Measurements from ENCODE around the gene CFAP68. TPM values are rescaled to one million over a fixed set of nuclear protein-coding genes. Genes with fewer than 3 reads are reported as not detected.
"Not testable (repeated sequence)": the region's sequence is repeated elsewhere in the genome, so short reads cannot be mapped to it uniquely, and the experiment has no call there.

CFAP68 gene
- polyA plus RNA-seq, 3 donors: 21.3 to 37.8 (median 29.8) TPM

GRCh38 chr11:111912535-111912934 is 33.2 kb downstream of the CFAP68 start, which contains the start of gene HSPB2:
TSS of gene HSPB2 (plus strand) at chr11:111912734. CDS start at chr11:111912830, 96 bp downstream.
- 8 to 45% (median 8%) methylated on average over 22 to 26 of the region's 26 CpGs for WGBS, 3 donors
- H3K27ac ChIP-seq (ENCODE audit: low read depth, low read length): peak within 1 kb of the TSS; percentile 41

DNA sequence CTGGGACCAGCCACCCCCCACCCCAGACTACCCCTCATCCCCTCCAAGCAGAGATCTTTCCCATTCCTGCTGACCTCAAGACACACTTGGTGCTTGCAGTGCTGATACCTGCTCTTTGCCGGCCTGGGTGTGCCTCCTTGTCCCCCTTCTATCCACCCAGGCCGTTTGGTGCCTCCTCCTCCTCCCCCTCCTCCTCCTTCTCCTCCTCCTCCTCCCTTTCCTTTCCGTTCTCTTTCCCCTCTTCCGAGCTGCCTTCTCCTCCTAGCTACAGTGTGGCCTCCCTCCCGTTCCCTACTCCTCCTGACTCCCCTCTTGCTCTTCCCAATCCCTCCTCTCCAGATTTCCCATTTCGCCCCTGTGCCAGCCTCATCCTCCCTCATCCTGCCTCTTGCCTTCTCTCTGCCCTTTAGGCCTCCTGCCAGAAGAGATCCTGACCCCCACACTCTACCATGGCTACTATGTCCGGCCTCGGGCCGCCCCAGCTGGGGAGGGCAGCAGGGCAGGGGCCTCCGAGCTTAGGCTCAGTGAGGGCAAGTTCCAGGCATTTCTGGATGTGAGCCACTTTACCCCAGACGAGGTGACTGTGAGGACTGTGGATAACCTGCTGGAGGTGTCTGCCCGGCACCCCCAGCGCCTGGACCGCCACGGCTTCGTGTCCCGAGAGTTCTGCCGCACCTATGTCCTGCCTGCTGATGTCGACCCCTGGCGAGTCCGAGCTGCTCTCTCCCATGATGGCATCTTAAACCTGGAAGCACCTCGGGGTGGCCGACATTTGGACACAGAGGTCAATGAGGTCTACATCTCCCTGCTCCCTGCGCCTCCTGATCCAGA is 33.9 kb downstream of the CFAP68 start:
- H3K27ac ChIP-seq (ENCODE audit: low read depth, low read length): peak overlapping the region; percentile 41
- WGBS, 3 donors: 36 to 72% (median 52%) methylated on average over 24 of the region's 24 CpGs

DNA sequence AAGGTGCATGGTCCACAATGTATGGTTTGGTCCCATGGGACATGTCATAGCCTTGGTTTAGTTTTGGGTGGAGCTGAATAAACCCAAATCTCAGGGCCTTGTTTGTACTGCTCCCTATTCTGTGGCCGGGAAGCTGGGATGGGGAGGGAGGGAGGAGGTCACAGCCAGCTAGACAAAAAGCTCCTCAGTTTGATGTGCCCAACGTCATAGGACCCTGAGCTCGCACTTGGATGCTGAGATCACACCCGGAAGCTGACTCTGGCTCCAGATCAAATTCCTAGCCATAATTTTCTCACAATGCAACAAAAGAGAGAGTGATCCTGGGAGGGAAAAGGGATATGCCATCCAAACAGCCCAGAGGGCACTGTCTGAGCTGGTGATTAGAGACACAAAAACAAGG is 34.7 kb downstream of the CFAP68 start:
- 28 to 64% (median 47%) methylated on average over 4 of the region's 4 CpGs for WGBS, 3 donors

GRCh38 chr11:111916768-111917167 is 37.4 kb downstream of the CFAP68 start:
- 94 to 98% (median 97%) methylated on average over 1 of the region's 1 CpG for WGBS, 3 donors
- no peak overlapping the region for H3K27ac ChIP-seq (ENCODE audit: low read depth, low read length)

More for the DNA sequence above, 34.7 kb downstream of the CFAP68 start:
- peak overlapping the region; percentile 25 for H3K27ac ChIP-seq (ENCODE audit: low read depth, low read length)

DNA sequence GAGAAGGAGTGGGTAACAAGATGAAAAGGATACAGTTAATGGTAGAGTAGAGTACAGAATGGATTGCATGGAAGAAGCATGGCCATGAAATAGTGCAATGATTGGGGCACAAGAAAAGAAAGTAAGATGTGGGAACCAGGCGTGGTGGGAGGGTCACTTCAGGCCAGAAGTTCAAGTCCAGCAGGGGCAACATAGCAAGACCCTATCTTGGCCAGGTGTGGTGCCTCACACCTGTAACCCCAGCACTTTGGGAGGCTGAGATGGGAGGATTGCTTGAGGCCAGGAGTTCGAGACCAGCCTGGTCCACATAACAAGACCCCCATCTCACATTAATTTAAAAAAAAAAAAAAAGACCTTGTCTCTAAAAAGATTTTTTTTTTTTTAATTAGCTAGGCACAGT is 38.0 kb downstream of the CFAP68 start:
- H3K27ac ChIP-seq (ENCODE audit: low read depth, low read length): no peak overlapping the region
- 86 to 96% (median 94%) methylated on average over 2 of the region's 2 CpGs for WGBS, 3 donors

GRCh38 chr11:111917788-111918187 is 38.4 kb downstream of the CFAP68 start:
- no peak overlapping the region for H3K27ac ChIP-seq (ENCODE audit: low read depth, low read length)
- 89 to 97% (median 94%) methylated on average over 3 of the region's 3 CpGs for WGBS, 3 donors

DNA sequence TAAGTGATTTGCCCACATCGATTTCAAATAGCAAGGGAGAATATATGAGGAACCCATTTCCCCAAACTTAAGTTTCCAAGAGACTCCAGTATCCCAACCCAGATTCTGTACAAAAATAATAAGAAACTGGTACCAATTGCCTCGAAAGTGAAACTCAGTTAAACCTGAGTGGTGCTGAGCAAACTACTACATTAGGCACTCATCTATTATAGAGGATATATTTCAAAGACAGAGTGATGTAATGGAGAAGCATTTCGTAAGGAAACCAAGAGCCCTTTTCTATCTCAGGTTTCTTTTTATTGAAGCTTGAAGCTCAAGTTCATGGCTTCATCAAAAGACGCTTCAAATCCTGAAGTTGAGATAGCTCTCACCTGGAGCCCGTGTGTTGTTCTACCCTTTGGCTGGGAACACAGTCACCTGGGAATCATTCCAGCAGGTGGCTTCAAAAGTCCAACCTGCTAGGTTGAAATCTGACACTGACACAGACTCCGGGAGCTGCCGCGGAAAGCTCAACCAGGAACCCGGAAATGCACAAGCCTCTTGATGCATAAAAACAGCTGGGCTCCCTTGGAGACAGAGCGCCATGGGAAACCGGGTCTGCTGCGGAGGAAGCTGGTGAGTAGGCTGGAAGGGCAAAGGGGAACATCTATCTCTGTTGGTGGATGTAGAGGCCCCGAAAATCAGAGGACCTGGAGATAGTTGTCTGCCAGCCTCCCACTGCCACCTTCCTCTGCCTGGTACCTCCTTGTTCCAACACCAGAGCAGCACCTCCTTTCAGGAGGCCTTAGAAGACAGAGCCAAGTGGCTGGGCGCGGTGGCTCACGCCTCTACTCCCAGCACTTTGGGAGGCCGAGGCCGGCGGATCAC is 39.3 kb downstream of the CFAP68 start, which contains the start of gene C11orf52:
Gene C11orf52, plus strand, starts transcription at position 524 of the 867 bp plus-strand sequence. Its CDS starts 60 bp downstream, at position 584.
- WGBS, 3 donors: 24 to 60% (median 59%) methylated on average over 19 of the region's 19 CpGs
- H3K27ac ChIP-seq (ENCODE audit: low read depth, low read length): no peak within 1 kb of the TSS

- H3K27ac ChIP-seq (ENCODE audit: low read depth, low read length): no peak overlapping the region
- WGBS, 3 donors: 68 to 98% (median 93%) methylated on average over 2 of the region's 2 CpGs
Measured at GRCh38 chr11:111920908-111921307, 41.6 kb downstream of the CFAP68 start.

- no peak overlapping the region for H3K27ac ChIP-seq (ENCODE audit: low read depth, low read length)
- WGBS, 3 donors: 83 to 96% (median 93%) methylated on average over 7 of the region's 7 CpGs
Measured at GRCh38 chr11:111921541-111922230, 42.3 kb downstream of the CFAP68 start.

DNA sequence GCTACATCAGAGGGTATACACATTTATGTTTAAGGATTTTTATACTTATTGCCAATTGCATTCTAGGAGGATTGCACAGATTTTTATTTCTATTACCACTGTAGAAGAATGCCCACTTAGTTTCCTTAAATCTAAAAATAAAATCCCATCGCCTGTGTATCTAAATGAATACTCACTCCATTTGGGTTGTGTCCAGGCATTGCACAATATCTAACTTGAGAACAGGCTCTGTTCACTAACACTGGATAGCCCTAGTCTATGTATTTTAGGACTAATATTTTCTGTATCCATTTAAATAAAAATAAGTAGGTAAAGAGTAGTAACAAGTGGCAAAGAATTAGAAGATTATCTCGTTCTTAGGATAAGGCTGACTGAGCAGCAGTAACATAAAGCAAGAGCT is 43.5 kb downstream of the CFAP68 start:
- 8 to 17% (median 12%) methylated on average over 2 of the region's 2 CpGs for WGBS, 3 donors
- no peak overlapping the region for H3K27ac ChIP-seq (ENCODE audit: low read depth, low read length)

DNA sequence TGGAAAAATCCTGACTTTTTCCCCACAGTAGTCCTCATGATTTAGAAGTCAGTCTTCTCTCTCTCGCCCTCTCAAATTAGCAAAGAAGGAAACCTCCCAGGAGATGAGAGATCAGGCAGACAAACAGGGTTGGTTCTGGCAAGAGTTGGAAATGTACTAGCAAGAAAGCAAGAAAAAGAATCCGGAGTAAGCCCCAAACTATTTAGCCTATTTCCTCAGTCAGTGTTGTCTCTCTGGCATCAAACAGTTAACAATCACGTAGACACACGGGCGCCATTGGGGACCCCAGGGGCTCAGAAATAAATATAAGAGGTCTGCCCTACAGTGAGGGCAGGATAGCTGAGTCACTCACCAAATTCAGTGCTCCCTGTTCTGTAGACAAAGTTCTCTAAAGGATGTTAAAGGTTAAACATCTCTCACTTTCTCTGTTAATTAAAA is 44.0 kb downstream of the CFAP68 start:
- no peak overlapping the region for H3K27ac ChIP-seq (ENCODE audit: low read depth, low read length)
- 27 to 42% (median 39%) methylated on average over 5 of the region's 5 CpGs for WGBS, 3 donors

DNA sequence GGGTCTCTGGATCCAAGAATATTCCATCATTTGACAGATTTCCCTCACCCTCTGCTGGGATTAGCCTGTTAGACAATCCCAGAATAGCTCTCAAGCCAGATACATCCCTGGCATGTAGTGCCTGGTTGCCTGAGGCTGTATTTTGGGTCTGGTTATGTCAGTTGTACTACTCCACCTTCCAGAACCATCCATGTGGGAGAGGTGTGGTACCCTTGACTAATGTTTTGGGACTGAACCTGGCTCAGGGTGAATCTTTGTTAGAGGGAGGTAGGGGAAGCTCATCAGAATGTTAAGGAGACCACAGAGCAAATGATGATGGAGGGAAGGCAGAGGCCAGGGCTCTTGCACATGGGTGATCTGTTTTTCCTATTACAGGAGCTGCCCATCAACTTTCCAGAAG is 44.6 kb downstream of the CFAP68 start:
- no peak overlapping the region for H3K27ac ChIP-seq (ENCODE audit: low read depth, low read length)

DNA sequence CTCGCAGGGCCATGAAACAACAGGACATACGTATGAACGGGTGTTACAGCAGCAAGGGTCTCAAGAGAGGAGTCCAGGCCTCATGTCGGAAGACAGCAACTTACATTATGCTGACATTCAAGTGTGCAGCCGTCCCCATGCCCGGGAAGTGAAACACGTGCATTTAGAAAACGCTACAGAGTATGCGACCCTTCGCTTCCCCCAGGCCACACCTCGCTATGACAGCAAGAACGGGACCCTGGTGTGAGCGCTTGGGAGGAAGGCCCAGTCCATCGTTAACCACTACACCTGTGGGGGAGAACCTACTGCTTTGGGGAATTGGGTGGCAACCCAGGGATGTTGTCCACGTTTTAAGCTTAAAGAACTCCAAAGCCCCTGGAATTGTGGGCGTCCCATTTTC is 46.6 kb downstream of the CFAP68 start:
- WGBS, 3 donors: 90 to 95% (median 92%) methylated on average over 16 of the region's 16 CpGs
- H3K27ac ChIP-seq (ENCODE audit: low read depth, low read length): no peak overlapping the region

- no peak overlapping the region for H3K27ac ChIP-seq (ENCODE audit: low read depth, low read length)
- WGBS, 3 donors: 0 to 1% (median 1%) methylated on average over 47 of the region's 47 CpGs
Measured at GRCh38 chr11:111926505-111927391, 47.4 kb downstream of the CFAP68 start.

GRCh38 chr11:111930472-111930871 is 51.1 kb downstream of the CFAP68 start:
- no peak overlapping the region for H3K27ac ChIP-seq (ENCODE audit: low read depth, low read length)
- WGBS, 3 donors: 63 to 77% (median 67%) methylated on average over 4 of the region's 4 CpGs

- no peak overlapping the region for H3K27ac ChIP-seq (ENCODE audit: low read depth, low read length)
- WGBS, 3 donors: 67 to 90% (median 76%) methylated on average over 2 of the region's 2 CpGs
Measured at GRCh38 chr11:111932611-111932950, 53.2 kb downstream of the CFAP68 start.

DNA sequence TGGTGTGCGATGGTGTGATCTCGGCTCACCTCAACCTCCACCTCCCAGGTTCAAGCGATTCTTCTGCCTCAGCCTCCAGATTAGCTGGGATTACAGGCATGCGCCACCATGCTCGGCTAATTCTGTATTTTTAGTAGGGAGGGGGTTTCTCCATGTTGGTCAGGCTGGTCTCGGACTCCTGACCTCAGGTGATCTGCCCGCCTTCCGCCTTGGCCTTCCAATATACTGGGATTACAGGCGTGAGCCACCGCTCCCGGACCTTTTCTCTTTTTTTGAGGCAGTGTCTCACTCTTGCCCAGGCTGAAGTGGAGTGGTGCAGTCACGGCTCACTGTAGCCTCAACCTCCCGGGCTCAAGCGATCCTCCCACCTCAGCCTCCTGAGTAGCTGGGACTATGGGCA is 53.8 kb downstream of the CFAP68 start:
- H3K27ac ChIP-seq (ENCODE audit: low read depth, low read length): not testable (repeated sequence)
- WGBS, 3 donors: 96 to 98% (median 97%) methylated on average over 14 of the region's 14 CpGs

DNA sequence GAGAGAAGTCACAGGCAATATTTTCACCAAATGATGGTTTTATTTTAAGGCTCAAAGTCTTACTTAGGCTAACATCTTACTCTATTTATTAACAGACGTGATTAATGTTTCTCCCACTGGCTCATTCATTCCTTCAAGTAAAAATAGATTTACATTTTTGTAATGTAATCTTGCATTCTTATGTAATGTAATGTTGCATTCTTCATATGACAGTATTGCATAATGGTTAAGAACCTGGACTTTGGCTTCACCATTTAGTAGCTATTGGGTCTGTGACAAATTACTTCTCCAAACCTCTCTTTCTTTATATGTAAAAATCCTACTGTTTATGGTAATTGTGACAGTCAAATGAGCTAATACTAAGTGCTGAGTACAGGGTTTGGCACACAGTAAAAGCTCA is 54.5 kb downstream of the CFAP68 start:
- no peak overlapping the region for H3K27ac ChIP-seq (ENCODE audit: low read depth, low read length)
- 44 to 73% (median 49%) methylated on average over 1 of the region's 1 CpG for WGBS, 3 donors
